GM18907 (cell line): ENCODE measurements around the gene PMM2.

Source experiments
- ATAC-seq: cut with Tn5 transposase; IDR thresholded peaks from one replicate; pipeline ENCODE4 v1.9.1; 2021; ENCODE audit warnings: mild to moderate bottlenecking, moderate library complexity; ENCODE audit not compliant: unreplicated experiment

The PMM2 gene

GRCh38 chr16:8849411-8850011 is 51.9 kb downstream of the PMM2 start:
- ATAC-seq: no peak

- ATAC-seq: no peak
These were observed 52.7 kb downstream of the PMM2 start for GRCh38 chr16:8850279-8850885.

DNA sequence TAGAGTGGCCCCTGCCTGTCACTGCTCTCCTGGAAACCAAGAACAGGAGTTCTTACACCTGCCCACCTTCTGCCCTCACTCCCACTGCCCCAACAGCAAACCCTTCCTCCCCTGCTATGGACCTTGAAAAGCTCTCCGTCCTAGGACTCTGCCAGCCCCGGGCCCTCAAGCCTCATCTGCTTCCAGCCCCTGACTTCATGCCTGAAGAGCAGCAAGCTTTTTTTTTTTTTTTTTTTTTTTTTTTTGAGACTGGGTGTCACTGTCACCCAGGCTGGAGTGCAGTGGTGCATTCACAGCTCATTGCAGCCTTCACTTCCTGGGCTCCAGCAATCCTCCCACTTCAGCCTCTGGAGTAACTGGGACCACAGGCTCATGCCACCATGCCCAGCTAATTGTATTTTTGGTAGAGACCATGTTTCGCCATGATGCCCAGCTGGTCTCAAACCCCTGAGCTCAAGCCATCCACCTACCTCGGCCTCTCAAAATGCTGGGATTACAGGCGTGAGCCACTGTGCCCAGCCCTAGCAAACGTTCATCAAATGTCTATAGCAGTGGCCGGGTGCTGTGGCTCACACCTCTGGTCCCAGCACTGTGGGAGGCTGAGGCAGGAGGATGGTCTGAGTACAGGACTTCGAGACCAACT is 54.2 kb downstream of the PMM2 start:
- ATAC-seq: no peak

DNA sequence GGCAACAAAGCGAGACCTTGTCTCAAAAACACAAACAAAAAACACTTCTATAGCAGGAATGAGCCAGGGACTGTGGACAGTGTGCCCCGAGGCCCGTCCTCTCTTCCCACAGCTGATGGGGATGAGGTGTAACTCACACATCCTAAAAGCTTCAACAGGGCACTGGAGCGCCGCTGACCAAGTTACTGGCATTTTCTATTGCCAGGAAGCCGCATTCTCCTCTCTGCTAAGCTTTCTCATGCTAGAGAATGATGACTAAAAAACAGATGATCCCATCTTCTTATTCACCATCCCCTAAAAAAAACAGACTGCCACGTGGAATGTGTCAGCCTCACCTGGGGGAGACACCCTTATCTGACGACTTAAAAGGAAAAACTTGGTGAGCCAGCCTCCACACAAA is 54.9 kb downstream of the PMM2 start:
- no peak for ATAC-seq

GRCh38 chr16:8853150-8853549 is 55.5 kb downstream of the PMM2 start:
- no peak for ATAC-seq

DNA sequence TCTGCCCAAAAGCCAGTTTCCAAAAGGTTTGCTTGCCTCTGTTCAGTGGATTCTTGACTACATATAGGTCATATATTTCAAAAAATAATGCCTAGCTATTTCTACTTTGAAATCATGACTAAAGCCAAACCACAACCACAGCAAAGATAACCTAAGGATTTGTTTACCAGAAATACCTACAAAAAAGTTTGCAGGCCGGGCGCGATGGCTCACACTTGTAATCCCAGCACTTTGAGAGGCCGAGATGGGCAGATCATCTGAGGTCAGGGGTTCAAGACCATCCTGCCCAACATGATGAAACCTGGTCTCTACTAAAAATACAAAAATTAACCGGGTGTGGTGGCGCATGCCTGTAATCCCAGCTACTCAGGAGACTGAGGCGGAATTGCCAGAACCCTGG is 56.0 kb downstream of the PMM2 start:
- no peak for ATAC-seq

- ATAC-seq: no peak
These were observed 56.8 kb downstream of the PMM2 start for GRCh38 chr16:8854298-8854948.

DNA sequence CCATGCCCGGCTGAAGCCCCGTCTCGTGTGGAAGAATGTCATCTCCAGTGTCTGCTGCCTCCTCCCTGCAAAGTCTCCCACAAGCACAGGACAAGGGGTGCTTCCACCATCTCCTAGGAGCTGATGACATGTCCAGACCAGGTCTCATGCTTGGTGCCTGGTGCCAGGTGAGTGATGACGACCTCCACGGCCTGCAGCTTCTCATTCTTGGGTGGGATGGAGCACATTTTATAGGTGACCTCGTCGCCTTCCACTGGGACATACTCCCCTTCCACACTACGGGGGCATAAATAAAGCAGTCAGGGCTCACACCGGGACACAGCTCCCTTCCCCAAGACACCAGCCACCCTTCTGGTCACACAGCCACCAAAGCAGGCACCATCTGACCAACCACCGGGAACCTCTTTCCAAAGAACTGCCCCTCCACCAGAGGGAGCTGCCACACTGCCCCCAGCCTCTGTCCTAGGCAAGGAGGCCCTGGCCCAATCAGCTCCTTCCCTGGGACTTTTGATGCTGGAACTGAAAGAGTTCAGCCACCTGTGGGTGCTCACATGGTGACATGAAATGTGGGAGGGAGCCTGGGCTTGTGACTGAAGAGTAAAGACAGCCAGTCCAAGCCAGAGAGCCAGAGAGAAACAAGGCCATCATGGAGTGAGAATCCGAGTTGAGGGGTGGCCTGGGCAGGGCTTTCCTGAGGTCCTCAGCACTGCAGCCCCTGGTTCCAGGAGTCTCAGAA is 57.6 kb downstream of the PMM2 start:
- no peak for ATAC-seq

DNA sequence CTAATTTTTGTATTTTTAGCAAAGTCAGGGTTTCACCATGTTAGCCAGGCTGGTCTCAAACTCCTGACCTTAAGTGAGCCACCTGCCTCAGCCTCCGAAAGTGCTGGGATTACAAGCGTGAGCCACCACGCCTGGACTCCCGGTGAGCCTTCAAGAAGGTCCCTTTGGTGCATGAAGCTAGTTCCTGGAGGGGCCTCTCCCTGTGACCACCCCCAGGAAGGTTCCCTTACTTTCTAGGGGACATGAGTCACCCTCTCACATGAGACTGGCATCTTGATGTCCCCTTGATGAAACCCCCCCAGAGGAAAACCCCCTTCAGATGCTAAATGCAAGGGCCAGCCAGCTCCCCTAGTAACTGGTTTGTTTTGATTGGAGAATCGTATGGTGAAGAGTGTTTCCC is 58.3 kb downstream of the PMM2 start:
- no peak for ATAC-seq

- ATAC-seq: no peak
These were observed 61.6 kb downstream of the PMM2 start for GRCh38 chr16:8858994-8859912.

DNA sequence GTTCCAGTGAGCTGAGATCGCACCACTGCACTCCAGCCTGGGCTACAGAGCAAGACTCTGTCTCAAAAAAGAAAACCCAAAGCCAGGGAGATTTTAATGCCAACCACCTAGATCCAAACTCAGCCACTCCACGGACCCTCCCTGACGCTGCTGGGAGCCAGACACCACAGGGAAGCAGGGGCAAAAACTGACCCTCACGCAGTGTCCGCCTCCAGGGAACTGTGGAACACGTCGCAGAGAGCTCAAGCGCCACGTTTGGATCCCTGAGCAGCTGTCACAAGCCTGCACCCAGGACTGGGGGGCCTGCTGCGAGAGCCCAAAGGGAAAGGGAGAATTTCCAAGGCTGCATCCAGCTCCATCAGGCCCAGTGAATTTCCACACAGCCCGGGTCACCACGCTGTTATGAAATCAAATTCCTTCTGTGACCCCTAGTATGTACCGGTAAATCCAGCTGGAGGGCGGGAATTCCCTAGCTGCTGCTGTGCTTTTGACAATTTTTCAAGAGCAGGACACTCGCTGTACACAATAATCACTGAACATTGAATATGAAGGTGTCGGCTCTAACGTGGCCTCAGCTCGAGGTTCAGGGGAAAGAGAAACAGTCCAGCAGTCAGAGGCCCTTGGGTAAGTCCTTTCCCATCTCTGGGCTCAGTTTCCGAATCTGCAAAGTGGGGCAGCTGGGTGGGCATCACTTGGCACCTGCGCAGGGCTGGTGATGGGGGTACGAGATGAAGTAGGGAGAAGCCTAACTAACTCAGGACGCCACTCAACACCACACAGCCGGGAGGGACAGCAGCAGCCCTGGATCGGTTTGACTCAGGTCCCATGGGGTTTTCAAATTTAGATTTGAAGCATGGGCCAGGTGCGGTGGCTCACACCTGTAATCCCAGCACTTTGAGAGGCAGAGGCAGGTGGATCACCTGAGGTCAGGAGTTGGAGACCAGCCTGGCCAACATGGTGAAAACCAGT is 62.6 kb downstream of the PMM2 start:
- no peak for ATAC-seq

GRCh38 chr16:8861563-8862308 is 64.1 kb downstream of the PMM2 start:
- no peak for ATAC-seq

DNA sequence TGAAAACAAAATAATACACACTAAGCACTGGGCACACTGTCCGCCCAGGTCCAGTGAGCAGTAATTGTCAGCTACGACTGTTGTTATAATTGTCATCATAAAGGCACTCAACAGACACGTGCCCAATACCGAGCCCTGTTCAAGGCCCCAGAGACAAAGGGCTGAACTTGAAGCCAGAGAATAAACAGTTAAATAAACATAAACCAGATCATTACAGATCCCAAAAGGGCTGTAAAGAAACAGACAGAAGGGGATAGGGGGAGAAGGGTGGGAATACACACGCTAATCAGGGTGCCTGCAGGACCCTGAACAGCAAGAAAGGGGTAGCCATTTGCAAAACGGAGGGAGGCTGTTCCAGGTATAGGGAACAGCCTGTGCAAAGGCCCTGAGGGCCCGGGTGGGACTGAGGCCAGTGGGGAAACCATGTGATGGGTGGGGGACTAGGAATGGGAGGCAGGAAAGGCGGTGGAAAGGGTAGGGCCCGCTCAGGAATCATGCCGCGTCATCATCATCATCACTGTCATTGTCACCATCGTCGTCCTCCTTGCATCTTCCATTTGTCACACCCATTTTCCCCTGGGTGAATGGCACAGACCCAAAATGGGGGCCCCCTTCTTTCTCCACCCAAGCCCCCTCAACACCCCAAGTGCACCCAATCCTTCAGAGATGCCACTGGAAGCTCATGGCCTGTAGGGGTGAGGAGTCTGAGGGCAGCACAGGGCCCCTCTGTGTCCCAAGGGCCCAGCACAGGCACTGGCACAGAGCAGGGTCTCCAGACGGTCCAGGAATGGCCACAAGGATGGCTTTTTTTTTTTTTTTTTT is 64.9 kb downstream of the PMM2 start:
- no peak for ATAC-seq

- ATAC-seq: no peak
These were observed 66.2 kb downstream of the PMM2 start for GRCh38 chr16:8863594-8864424.

- ATAC-seq: no peak
These were observed 67.0 kb downstream of the PMM2 start for GRCh38 chr16:8864480-8865110.

- ATAC-seq: no peak
These were observed 67.7 kb downstream of the PMM2 start for GRCh38 chr16:8865145-8865882.
